HAP-1 (cell line): ENCODE measurements around the gene LARP6.
A peak's percentile ranks its signal among the peaks of the same experiment; 100 is the strongest.

Experiments
- DNase-seq, 2 experiments: peaks; one replicate each; pipeline ENCODE4 v3.0.0-alpha.2; 2016 to 2020; ENCODE audit warnings: low spot score in 2 of 2
- H3K27me3 ChIP-seq: fragments of 250-450 bp; sonication (Bioruptor Pico); 2 replicates; pipeline ENCODE4 v1.5.1; 2020; ENCODE audit warnings: low read depth, mild to moderate bottlenecking, moderate library complexity
- H3K36me3 ChIP-seq: fragments of 250-450 bp; sonication (Bioruptor Pico); replicated peaks from 2 replicates; pipeline ENCODE4 v1.5.1; 2020; ENCODE audit warnings: mild to moderate bottlenecking
- H3K4me1 ChIP-seq: fragments of 250-450 bp; sonication (Bioruptor Pico); 2 replicates; pipeline ENCODE4 v1.5.1; 2020; ENCODE audit warnings: mild to moderate bottlenecking
- H3K4me3 ChIP-seq: fragments of 250-450 bp; sonication (Bioruptor Pico); 2 replicates; pipeline ENCODE4 v1.5.1; 2020; ENCODE audit warnings: mild to moderate bottlenecking, moderate library complexity
- H3K9me3 ChIP-seq: fragments of 250-450 bp; sonication (Bioruptor Pico); 2 replicates; pipeline ENCODE4 v1.5.1; 2020; ENCODE audit warnings: mild to moderate bottlenecking, moderate library complexity
- in situ Hi-C: fragments of 300-500 bp; cut with MboI; formaldehyde crosslinking; loops from 3 replicates; pipeline ENCODE4 v1.14.3; 2020; ENCODE audit warnings: low sequenced_read_pairs, inconsistent platforms, mixed read lengths

Gene LARP6

GRCh38 chr15:70854666-70854976 lies 664 bp upstream of the LARP6 start:
- peaks cover 9% of the 10 kb centered on the region for H3K36me3 ChIP-seq
- in situ Hi-C loops, result no loop called here
- no peaks in the 10 kb centered on the region for H3K27me3 ChIP-seq
- peak overlapping the region; percentile 60 for H3K4me3 ChIP-seq
- DNase-seq, result no peak
- H3K9me3 ChIP-seq, result no peaks in the 10 kb centered on the region
- H3K4me1 ChIP-seq, result peaks cover 10% of the 10 kb centered on the region

- peaks cover 9% of the 10 kb centered on the region for H3K36me3 ChIP-seq
- in situ Hi-C loops, result no loop called here
- peak; percentile 67 to 75 for DNase-seq
- H3K4me3 ChIP-seq, result peak overlapping the region; percentile 60
- no peaks in the 10 kb centered on the region for H3K27me3 ChIP-seq
- no peaks in the 10 kb centered on the region for H3K9me3 ChIP-seq
- H3K4me1 ChIP-seq, result peaks cover 10% of the 10 kb centered on the region
Observed at GRCh38 chr15:70853318-70853972, 512 bp downstream of the LARP6 start.

GRCh38 chr15:70852501-70853317 lies 1.2 kb downstream of the LARP6 start:
- in situ Hi-C loops, result no loop called here
- Histone ChIP-seq H3K27me3 (no peaks in the 10 kb centered on the region), H3K4me3 (peak overlapping the region; percentile 60), H3K4me1 (peaks cover 10% of the 10 kb centered on the region), H3K9me3 (no peaks in the 10 kb centered on the region), H3K36me3 (peaks cover 9% of the 10 kb centered on the region)
- peak in 1 of 2 experiments; percentile 22 for DNase-seq

- DNase-seq, result no peak
- Histone ChIP-seq H3K36me3 (peaks cover 9% of the 10 kb centered on the region), H3K9me3 (no peaks in the 10 kb centered on the region), H3K4me3 (no peak overlapping the region), H3K4me1 (peaks cover 10% of the 10 kb centered on the region), H3K27me3 (no peaks in the 10 kb centered on the region)
- in situ Hi-C loops, result no loop called here
Observed at GRCh38 chr15:70851889-70852288, 2.1 kb downstream of the LARP6 start.

GRCh38 chr15:70845602-70846360 lies 8.2 kb downstream of the LARP6 start:
- no peaks in the 10 kb centered on the region for H3K27me3 ChIP-seq
- H3K4me1 ChIP-seq, result no peaks in the 10 kb centered on the region
- in situ Hi-C loops, result no loop called here
- no peak overlapping the region for H3K4me3 ChIP-seq
- peaks cover 3% of the 10 kb centered on the region; the same call in 1 of the 2 replicates for H3K36me3 ChIP-seq
- peak in 1 of 2 experiments; percentile 6 for DNase-seq
- no peaks in the 10 kb centered on the region; the same call in 1 of the 2 replicates for H3K9me3 ChIP-seq

GRCh38 chr15:70837476-70837875 lies 16.5 kb downstream of the LARP6 start:
- in situ Hi-C loops, result no loop called here
- peaks cover 9% of the 10 kb centered on the region for H3K4me1 ChIP-seq
- H3K9me3 ChIP-seq, result no peaks in the 10 kb centered on the region; the same call in 1 of the 2 replicates
- no peaks in the 10 kb centered on the region for H3K27me3 ChIP-seq
- no peak overlapping the region for H3K4me3 ChIP-seq
- peak in 1 of 2 experiments; percentile 4 for DNase-seq
- H3K36me3 ChIP-seq, result peaks cover 14% of the 10 kb centered on the region

GRCh38 chr15:70835841-70836240 lies 18.1 kb downstream of the LARP6 start:
- in situ Hi-C loops, result no loop called here
- Histone ChIP-seq H3K4me1 (peaks cover 9% of the 10 kb centered on the region), H3K4me3 (no peak overlapping the region), H3K9me3 (no peaks in the 10 kb centered on the region), H3K36me3 (peaks cover 24% of the 10 kb centered on the region), H3K27me3 (no peaks in the 10 kb centered on the region)
- DNase-seq, result peak in 1 of 2 experiments; percentile 5

GRCh38 chr15:70835415-70835814 lies 18.5 kb downstream of the LARP6 start:
- no peak overlapping the region for H3K4me3 ChIP-seq
- no peaks in the 10 kb centered on the region for H3K9me3 ChIP-seq
- H3K27me3 ChIP-seq, result no peaks in the 10 kb centered on the region
- peaks cover 9% of the 10 kb centered on the region for H3K4me1 ChIP-seq
- in situ Hi-C loops, result no loop called here
- H3K36me3 ChIP-seq, result peaks cover 24% of the 10 kb centered on the region
- DNase-seq, result peak in 1 of 2 experiments; percentile 2

- H3K36me3 ChIP-seq, result peaks cover 24% of the 10 kb centered on the region
- H3K4me1 ChIP-seq, result peaks cover 9% of the 10 kb centered on the region
- H3K27me3 ChIP-seq, result no peaks in the 10 kb centered on the region
- no peak for DNase-seq
- H3K4me3 ChIP-seq, result no peak overlapping the region
- in situ Hi-C loops, result no loop called here
- H3K9me3 ChIP-seq, result no peaks in the 10 kb centered on the region
Observed at GRCh38 chr15:70834999-70835398, 19.0 kb downstream of the LARP6 start.

GRCh38 chr15:70833861-70834765 lies 19.8 kb downstream of the LARP6 start:
- Histone ChIP-seq H3K36me3 (peaks cover 24% of the 10 kb centered on the region), H3K27me3 (no peaks in the 10 kb centered on the region), H3K4me1 (peaks cover 9% of the 10 kb centered on the region), H3K4me3 (no peak overlapping the region), H3K9me3 (no peaks in the 10 kb centered on the region)
- in situ Hi-C loops, result no loop called here
- peak in 1 of 2 experiments; percentile 55 for DNase-seq

GRCh38 chr15:70833422-70833821 lies 20.5 kb downstream of the LARP6 start:
- in situ Hi-C loops, result no loop called here
- H3K4me1 ChIP-seq, result peaks cover 9% of the 10 kb centered on the region
- H3K36me3 ChIP-seq, result peaks cover 24% of the 10 kb centered on the region
- H3K27me3 ChIP-seq, result no peaks in the 10 kb centered on the region
- no peaks in the 10 kb centered on the region for H3K9me3 ChIP-seq
- no peak for DNase-seq
- no peak overlapping the region for H3K4me3 ChIP-seq

GRCh38 chr15:70832176-70832575 lies 21.8 kb downstream of the LARP6 start:
- peaks cover 24% of the 10 kb centered on the region for H3K36me3 ChIP-seq
- H3K9me3 ChIP-seq, result no peaks in the 10 kb centered on the region
- no peak overlapping the region for H3K4me3 ChIP-seq
- in situ Hi-C loops, result no loop called here
- no peaks in the 10 kb centered on the region for H3K27me3 ChIP-seq
- DNase-seq, result peak in 1 of 2 experiments; percentile 7
- peaks cover 9% of the 10 kb centered on the region for H3K4me1 ChIP-seq
